Measurements from ENCODE around the gene CCL11.
A peak's percentile ranks its signal among the peaks of the same experiment; 100 is the strongest.

- TF ChIP-seq, protein P1, sequence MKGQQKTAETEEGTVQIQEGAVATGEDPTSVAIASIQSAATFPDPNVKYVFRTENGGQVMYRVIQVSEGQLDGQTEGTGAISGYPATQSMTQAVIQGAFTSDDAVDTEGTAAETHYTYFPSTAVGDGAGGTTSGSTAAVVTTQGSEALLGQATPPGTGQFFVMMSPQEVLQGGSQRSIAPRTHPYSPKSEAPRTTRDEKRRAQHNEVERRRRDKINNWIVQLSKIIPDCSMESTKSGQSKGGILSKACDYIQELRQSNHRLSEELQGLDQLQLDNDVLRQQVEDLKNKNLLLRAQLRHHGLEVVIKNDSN (IDR thresholded peaks at IDR 0.05; ENCODE audit: borderline replicate concordance, low read depth): no peak
- TF ChIP-seq, protein P2, sequence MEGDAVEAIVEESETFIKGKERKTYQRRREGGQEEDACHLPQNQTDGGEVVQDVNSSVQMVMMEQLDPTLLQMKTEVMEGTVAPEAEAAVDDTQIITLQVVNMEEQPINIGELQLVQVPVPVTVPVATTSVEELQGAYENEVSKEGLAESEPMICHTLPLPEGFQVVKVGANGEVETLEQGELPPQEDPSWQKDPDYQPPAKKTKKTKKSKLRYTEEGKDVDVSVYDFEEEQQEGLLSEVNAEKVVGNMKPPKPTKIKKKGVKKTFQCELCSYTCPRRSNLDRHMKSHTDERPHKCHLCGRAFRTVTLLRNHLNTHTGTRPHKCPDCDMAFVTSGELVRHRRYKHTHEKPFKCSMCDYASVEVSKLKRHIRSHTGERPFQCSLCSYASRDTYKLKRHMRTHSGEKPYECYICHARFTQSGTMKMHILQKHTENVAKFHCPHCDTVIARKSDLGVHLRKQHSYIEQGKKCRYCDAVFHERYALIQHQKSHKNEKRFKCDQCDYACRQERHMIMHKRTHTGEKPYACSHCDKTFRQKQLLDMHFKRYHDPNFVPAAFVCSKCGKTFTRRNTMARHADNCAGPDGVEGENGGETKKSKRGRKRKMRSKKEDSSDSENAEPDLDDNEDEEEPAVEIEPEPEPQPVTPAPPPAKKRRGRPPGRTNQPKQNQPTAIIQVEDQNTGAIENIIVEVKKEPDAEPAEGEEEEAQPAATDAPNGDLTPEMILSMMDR (IDR thresholded peaks at IDR 0.05): peak; percentile 75
- TF ChIP-seq SIN3A (IDR thresholded peaks at IDR 0.05; ENCODE audit: borderline replicate concordance, low read depth, low read length): no peak
These were observed 20.9 kb downstream of the CCL11 start for GRCh38 chr17:34306466-34306865.

All from SK-N-SH (cell line).